GM12878 (cell line): Measurements from ENCODE around the gene NUP54. TPM values are rescaled to one million over a fixed set of nuclear protein-coding genes. Genes with fewer than 3 reads are reported as not detected.

Experiments
- ATAC-seq: fragments of 200-7000 bp; cut with Tn5 transposase; 3 replicates; pipeline ENCODE4 v1.9.1; 2020; ENCODE audit warnings: mild to moderate bottlenecking, moderate library complexity
- BruUV-seq: library from RNA; stranded (reverse); fragments of 400-500 nt; replicated peaks from 2 replicates; lab custom pipeline; 2021; lab: Mats Ljungman, UMichigan
- CTCF ChIA-PET: fragments of 300-600 bp; sonication (Branson Sonifier 250); formaldehyde crosslinking; extraction: SDS; loops from one replicate; lab custom pipeline; 2021; ENCODE audit warnings: inconsistent platforms; lab: Yijun Ruan, JAX
- POLR2A ChIA-PET: fragments of 350-600 bp; formaldehyde crosslinking; extraction: SDS; loops from one replicate; lab custom pipeline; 2021; ENCODE audit warnings: inconsistent platforms; lab: Charles Lee
- RAD21 ChIA-PET: fragments of 300-600 bp; sonication (Branson Sonifier 250); formaldehyde crosslinking; loops from one replicate; lab custom pipeline; 2023; ENCODE audit warnings: antibody characterized with exemption; ENCODE audit not compliant: unreplicated experiment; lab: Charles Lee
- SMC1A ChIA-PET: fragments of 300-600 bp; sonication (Branson Sonifier 250); formaldehyde crosslinking; loops from one replicate; lab custom pipeline; 2023; ENCODE audit not compliant: unreplicated experiment, uncharacterized antibody; lab: Charles Lee
- DNase-seq: peaks from one replicate; pipeline ENCODE4 v3.0.0-alpha.2; 2011; ENCODE audit warnings: low read depth, low spot score
- FAIRE-seq: peaks from 3 replicates; lab custom pipeline; 2011; peaks lifted over from hg19 to GRCh38; lab: Jason Lieb, UNC
- H2AFZ ChIP-seq: 2 replicates; pipeline ENCODE4 v1.6.0; 2011; ENCODE audit warnings: low read depth, low read length, control low read depth; ENCODE audit not compliant: control insufficient read depth
- H3K27ac ChIP-seq: 2 replicates; pipeline ENCODE4 v1.5.1; 2011; ENCODE audit warnings: control low read depth; ENCODE audit not compliant: control insufficient read depth, insufficient read depth
- H3K27me3 ChIP-seq, 2 experiments: replicated peaks in 1 of 2; 2 replicates each; pipeline versions ENCODE4 v1.6.0 to v1.6.1; 2011; ENCODE audit warnings: low read length in 1 of 2; ENCODE audit not compliant: control insufficient read depth in 2 of 2, insufficient read depth in 2 of 2
- H3K36me3 ChIP-seq, 2 experiments: 2 replicates each; pipeline ENCODE4 v1.5.1; 2011; ENCODE audit warnings: low read length in 1 of 2; ENCODE audit not compliant: control insufficient read depth in 2 of 2, insufficient read depth in 2 of 2
- H3K4me1 ChIP-seq: 2 replicates; pipeline ENCODE4 v1.6.1; 2011; ENCODE audit warnings: mild to moderate bottlenecking, low read length, moderate library complexity, mixed read lengths; ENCODE audit not compliant: control insufficient read depth, insufficient read depth
- H3K4me2 ChIP-seq: 2 replicates; pipeline ENCODE4 v1.6.0; 2011; ENCODE audit warnings: control low read depth; ENCODE audit not compliant: control insufficient read depth, insufficient read depth
- H3K4me3 ChIP-seq: fragments of 200-600 bp; sonication (generic); 2 replicates; pipeline ENCODE4 v1.5.1; 2016
- H3K79me2 ChIP-seq: 2 replicates; pipeline ENCODE4 v1.6.0; 2011; ENCODE audit warnings: low read length; ENCODE audit not compliant: control insufficient read depth, insufficient read depth
- H3K9ac ChIP-seq: 2 replicates; pipeline ENCODE4 v1.8.0; 2011; ENCODE audit warnings: low read length, control low read depth, mixed read lengths; ENCODE audit not compliant: control insufficient read depth, insufficient read depth
- H3K9me3 ChIP-seq: replicated peaks from 3 replicates; pipeline ENCODE4 v1.5.1; 2011; ENCODE audit warnings: mild to moderate bottlenecking, low read length; ENCODE audit not compliant: control insufficient read depth, insufficient read depth
- H4K20me1 ChIP-seq: 2 replicates; pipeline ENCODE4 v1.6.0; 2011; ENCODE audit not compliant: control insufficient read depth, insufficient read depth
- ASH2L ChIP-seq: fragments of 300-600, 200-600 bp; sonication (generic); IDR thresholded peaks from 2 replicates; pipeline ENCODE4 v1.6.1; 2017; ENCODE audit warnings: low read depth, mild to moderate bottlenecking, borderline replicate concordance
- BCL3 ChIP-seq: IDR thresholded peaks from 2 replicates; pipeline ENCODE4 v1.6.1; 2011; ENCODE audit warnings: borderline replicate concordance, low read depth, mild to moderate bottlenecking, moderate library complexity, low read length; ENCODE audit not compliant: insufficient read depth, poor library complexity, severe bottlenecking
- BMI1 ChIP-seq: fragments of 450-650 bp; IDR thresholded peaks from 2 replicates; pipeline ENCODE4 v1.6.1; 2016; ENCODE audit warnings: mild to moderate bottlenecking, moderate library complexity, borderline replicate concordance
- HDAC6 ChIP-seq: fragments of 200-600 bp; sonication (generic); IDR thresholded peaks from one replicate; pipeline ENCODE4 v1.8.0; 2017; ENCODE audit warnings: antibody characterized with exemption; ENCODE audit not compliant: unreplicated experiment
- NR2C2 ChIP-seq: IDR thresholded peaks from 2 replicates; pipeline ENCODE4 v1.6.1; 2011; ENCODE audit warnings: borderline replicate concordance, low read depth; ENCODE audit not compliant: control insufficient read depth, insufficient read length
- NRF1 ChIP-seq: conservative IDR thresholded peaks from 2 replicates; pipeline ENCODE4 v1.6.1; 2011; ENCODE audit warnings: mild to moderate bottlenecking, low read depth, low read length, improper control_type of control experiment
- RFX5 ChIP-seq: IDR thresholded peaks from 2 replicates; pipeline ENCODE4 v1.6.1; 2011; ENCODE audit warnings: low read depth, low read length, improper control_type of control experiment
- SUZ12 ChIP-seq: fragments of 200-600 bp; sonication (generic); IDR thresholded peaks from one replicate; pipeline ENCODE4 v1.6.1; 2018; ENCODE audit warnings: antibody characterized with exemption, mild to moderate bottlenecking; ENCODE audit not compliant: unreplicated experiment
- ZBTB33 ChIP-seq: fragments of 450-650 bp; IDR thresholded peaks from 2 replicates; pipeline ENCODE4 v1.6.1; 2017; ENCODE audit warnings: mild to moderate bottlenecking
- WGBS: methylation state at CpG from one replicate; pipeline ENCODE4 v1.1.6; 2016; ENCODE audit warnings: low lambda C conversion rate; ENCODE audit not compliant: insufficient replicate concordance, insufficient coverage; ENCODE audit errors: missing lambda C conversion rate; 5-methylcytosine and 5-hydroxymethylcytosine counted together
- in situ Hi-C: fragments of 300-500 bp; cut with MboI; formaldehyde crosslinking; loops from 9 replicates; pipeline ENCODE4 v1.14.3; 2018; ENCODE audit warnings: mixed read lengths
- intact Hi-C: fragments of 100-400 bp; cut with micrococcal nuclease; formaldehyde crosslinking; loops from one replicate; pipeline ENCODE4 v1.14.2; 2022; ENCODE audit not compliant: unreplicated experiment
- polyA plus RNA-seq, 11 experiments: library from polyadenylated mRNA; depleted of rRNA in 4 of 11; unstranded in 6 of 11; stranded (reverse) in 5 of 11; fragments of >200 nt; fragmentation: Nextera tagmentation in 4 of 11; fragmentation: Illumina TruSeq in 1 of 11; extraction: Ambion mirVana in 4 of 11; extraction: Trizol in 1 of 11; gene quantifications; 1 replicate in 1 of 11; 2 replicates in 10 of 11; pipeline versions ENCODE4 v1.2.1 to v1.2.3, GENCODE V29; 2011 to 2016; ENCODE audit warnings: inconsistent platforms in 2 of 11, missing spikeins in 2 of 11, low read depth in 1 of 11
- total RNA-seq, 4 experiments: library from RNA; depleted of rRNA in 3 of 4; stranded (reverse); fragments of >200 nt in 3 of 4; fragmentation: Illumina TruSeq in 1 of 4; extraction: Trizol in 1 of 4; gene quantifications; 2 replicates each; pipeline versions ENCODE4 v1.2.1 to v1.2.3, GENCODE V29; 2013 to 2021

NUP54 gene
- total and polyA plus RNA-seq, 10 of the 15 experiments (the other 5 are each of a cell fraction or from before 2014, with no cell fraction given) = 17.5 to 69.0 (median 42.3) TPM

DNA sequence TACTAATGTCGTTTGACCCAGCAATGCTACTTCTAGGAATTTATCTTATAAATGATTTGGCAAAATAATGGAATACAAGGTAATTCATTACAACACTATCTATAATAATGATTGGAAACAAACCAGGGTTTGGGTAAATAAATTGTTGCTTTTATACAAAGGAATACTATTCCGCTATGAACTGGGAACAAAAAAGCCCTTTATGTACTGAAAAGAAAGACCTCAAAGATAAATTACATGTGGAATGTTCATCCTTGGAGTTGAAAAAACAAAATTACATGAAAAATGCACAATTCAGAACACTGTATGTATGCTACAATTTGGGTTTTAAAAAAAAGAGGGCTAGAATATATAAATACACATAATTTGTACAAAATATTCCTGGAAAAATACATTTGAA, 5.2 kb upstream of the NUP54 start:
- ChIA-PET SMC1A (no interaction called here), POLR2A (no interaction called here), CTCF (interaction anchor here (0.6 kb wide), 1 partner anchor 906 kb away, joined by 3 read pairs; no protein-coding TSS in a partner anchor), RAD21 (no interaction called here)
- peaks cover 8% of the 10 kb centered on the region for H3K79me2 ChIP-seq
- no peaks in the 10 kb centered on the region for H3K27me3 ChIP-seq
- no peaks in the 10 kb centered on the region; a peak in 1 of 4 replicates for H3K36me3 ChIP-seq
- H4K20me1 ChIP-seq = no peaks in the 10 kb centered on the region
- intact Hi-C loops (no loop called here), in situ Hi-C loops (no loop called here)
- no peak overlapping the region for H3K9ac ChIP-seq
- H3K4me1 ChIP-seq = no peaks in the 10 kb centered on the region
- TF ChIP-seq NR2C2 (no peak), BMI1 (no peak), HDAC6 (no peak), NRF1 (no peak), ZBTB33 (no peak), SUZ12 (no peak), RFX5 (no peak), ASH2L (no peak), BCL3 (no peak)
- DNase-seq (no peak), FAIRE-seq (no peak), ATAC-seq (no peak)
- no peak overlapping the region for H3K4me2 ChIP-seq
- no peak overlapping the region for H2AFZ ChIP-seq
- no TSS peak for BruUV-seq
- WGBS = 70% methylated on average over 2 of the region's 2 CpGs
- no peaks in the 10 kb centered on the region for H3K9me3 ChIP-seq
- H3K4me3 ChIP-seq = no peak overlapping the region
- H3K27ac ChIP-seq = no peak overlapping the region
